Uterus (tissue), 4 donors: ENCODE results near the gene LHX4. TPM values are rescaled to one million over a fixed set of nuclear protein-coding genes. Genes with fewer than 3 reads are reported as not detected.

Source experiments
- DNase-seq, 2 donors: peaks; one replicate each; pipeline ENCODE4 v3.0.0-alpha.2; 2019 to 2020
- H3K27ac ChIP-seq, 2 donors: fragments of 200-600 bp; sonication (generic); 1 replicate in 1 of 2; 2 replicates in 1 of 2; pipeline ENCODE4 v1.5.1; 2016 to 2018
- H3K27me3 ChIP-seq, 2 donors: fragments of 200-600 bp; sonication (generic); one replicate each; pipeline ENCODE4 v1.5.1; 2018 to 2019; ENCODE audit warnings: control low read depth in 1 of 2
- H3K36me3 ChIP-seq, 2 donors: fragments of 200-600 bp; sonication (generic); one replicate each; pipeline ENCODE4 v1.5.1; 2019; ENCODE audit warnings: control low read depth in 1 of 2
- H3K4me1 ChIP-seq, 2 donors: fragments of 200-600 bp; sonication (generic); one replicate each; pipeline ENCODE4 v1.5.1; 2018 to 2019; ENCODE audit warnings: control low read depth in 1 of 2
- H3K4me3 ChIP-seq, 2 donors: fragments of 200-600 bp; sonication (generic); 1 replicate in 1 of 2; 2 replicates in 1 of 2; pipeline ENCODE4 v1.5.1; 2018 to 2019; ENCODE audit warnings: mild to moderate bottlenecking in 1 of 2
- H3K9me3 ChIP-seq, 2 donors: fragments of 200-600 bp; sonication (generic); one replicate each; pipeline ENCODE4 v1.5.1; 2019; ENCODE audit warnings: control low read depth in 1 of 2
- POLR2A ChIP-seq, 2 donors: fragments of 450-650 bp; IDR thresholded peaks; one replicate each; pipeline ENCODE4 v1.6.1; 2016; ENCODE audit warnings: antibody characterized with exemption in 2 of 2, mild to moderate bottlenecking in 1 of 2, moderate library complexity in 1 of 2
- intact Hi-C: fragments of 100-400 bp; cut with DNase I; formaldehyde crosslinking; loops from one replicate; pipeline ENCODE4 v1.15.1; 2023; ENCODE audit warnings: low total_unique reads
- total RNA-seq, 4 donors: library from RNA; depleted of rRNA in 3 of 4; stranded (reverse); fragments of >200 nt in 3 of 4; gene quantifications; one replicate each; pipeline versions ENCODE4 v1.1.0 to v1.2.4, GENCODE V29; 2014 to 2023
- TF ChIP-seq, protein P1 (sequence below), 4 experiments: fragments of 200-600 bp in 2 of 4; fragments of 450-650 bp in 2 of 4; sonication (generic) in 2 of 4; IDR thresholded peaks; one replicate each; pipeline ENCODE4 v1.5.1; 2016 to 2019; ENCODE audit warnings: antibody characterized with exemption in 4 of 4, mild to moderate bottlenecking in 2 of 4, moderate library complexity in 1 of 4
- donor health status: DM: yes; HTN: yes; CAD: no.

The LHX4 gene
- total RNA-seq, 4 donors from 2014 or later = not detected

DNA sequence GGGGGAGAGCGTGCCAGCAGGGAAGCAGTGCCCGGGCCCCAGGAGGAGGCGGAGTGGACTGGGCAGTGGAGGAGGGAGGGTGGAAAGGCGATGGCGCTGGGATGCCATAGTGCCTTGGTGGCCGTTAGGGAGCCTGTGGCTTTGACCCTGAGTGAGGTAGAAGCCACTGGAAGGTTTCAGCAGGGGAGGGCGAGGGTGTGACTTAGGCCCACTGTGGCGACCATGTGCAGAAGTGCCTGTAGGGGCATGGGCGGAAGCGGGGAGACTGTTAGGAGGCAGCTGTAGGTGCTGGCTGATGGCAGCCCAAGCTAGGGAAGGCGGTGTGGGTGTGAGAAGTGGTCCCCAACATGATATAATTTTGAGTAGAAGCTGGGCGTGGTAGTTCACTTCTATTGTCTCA is 28.2 kb downstream of the LHX4 start:
- no peaks in the 10 kb centered on the region for H3K4me1 ChIP-seq
- DNase-seq = no peak
- no peaks in the 10 kb centered on the region for H3K36me3 ChIP-seq
- intact Hi-C loops = no loop called here
- no peaks in the 10 kb centered on the region for H3K9me3 ChIP-seq
- no peak overlapping the region for H3K27ac ChIP-seq
- TF ChIP-seq, protein P1, sequence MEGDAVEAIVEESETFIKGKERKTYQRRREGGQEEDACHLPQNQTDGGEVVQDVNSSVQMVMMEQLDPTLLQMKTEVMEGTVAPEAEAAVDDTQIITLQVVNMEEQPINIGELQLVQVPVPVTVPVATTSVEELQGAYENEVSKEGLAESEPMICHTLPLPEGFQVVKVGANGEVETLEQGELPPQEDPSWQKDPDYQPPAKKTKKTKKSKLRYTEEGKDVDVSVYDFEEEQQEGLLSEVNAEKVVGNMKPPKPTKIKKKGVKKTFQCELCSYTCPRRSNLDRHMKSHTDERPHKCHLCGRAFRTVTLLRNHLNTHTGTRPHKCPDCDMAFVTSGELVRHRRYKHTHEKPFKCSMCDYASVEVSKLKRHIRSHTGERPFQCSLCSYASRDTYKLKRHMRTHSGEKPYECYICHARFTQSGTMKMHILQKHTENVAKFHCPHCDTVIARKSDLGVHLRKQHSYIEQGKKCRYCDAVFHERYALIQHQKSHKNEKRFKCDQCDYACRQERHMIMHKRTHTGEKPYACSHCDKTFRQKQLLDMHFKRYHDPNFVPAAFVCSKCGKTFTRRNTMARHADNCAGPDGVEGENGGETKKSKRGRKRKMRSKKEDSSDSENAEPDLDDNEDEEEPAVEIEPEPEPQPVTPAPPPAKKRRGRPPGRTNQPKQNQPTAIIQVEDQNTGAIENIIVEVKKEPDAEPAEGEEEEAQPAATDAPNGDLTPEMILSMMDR (IDR thresholded peaks at IDR 0.05) = no peak
- TF ChIP-seq POLR2A (IDR thresholded peaks at IDR 0.05) = no peak
- no peak overlapping the region for H3K4me3 ChIP-seq
- H3K27me3 ChIP-seq = peaks cover 0 to 7% of the 10 kb centered on the region in 2 donors

GRCh38 chr1:180258935-180259334 is 28.9 kb downstream of the LHX4 start:
- Histone ChIP-seq H3K36me3 (no peaks in the 10 kb centered on the region), H3K27ac (no peak overlapping the region), H3K9me3 (no peaks in the 10 kb centered on the region), H3K4me3 (no peak overlapping the region), H3K4me1 (no peaks in the 10 kb centered on the region), H3K27me3 (peaks cover 0 to 7% of the 10 kb centered on the region in 2 donors)
- no peak for TF ChIP-seq POLR2A (IDR thresholded peaks at IDR 0.05)
- TF ChIP-seq, protein P1 (IDR thresholded peaks at IDR 0.05) = no peak
- intact Hi-C loops = no loop called here
- DNase-seq = no peak

DNA sequence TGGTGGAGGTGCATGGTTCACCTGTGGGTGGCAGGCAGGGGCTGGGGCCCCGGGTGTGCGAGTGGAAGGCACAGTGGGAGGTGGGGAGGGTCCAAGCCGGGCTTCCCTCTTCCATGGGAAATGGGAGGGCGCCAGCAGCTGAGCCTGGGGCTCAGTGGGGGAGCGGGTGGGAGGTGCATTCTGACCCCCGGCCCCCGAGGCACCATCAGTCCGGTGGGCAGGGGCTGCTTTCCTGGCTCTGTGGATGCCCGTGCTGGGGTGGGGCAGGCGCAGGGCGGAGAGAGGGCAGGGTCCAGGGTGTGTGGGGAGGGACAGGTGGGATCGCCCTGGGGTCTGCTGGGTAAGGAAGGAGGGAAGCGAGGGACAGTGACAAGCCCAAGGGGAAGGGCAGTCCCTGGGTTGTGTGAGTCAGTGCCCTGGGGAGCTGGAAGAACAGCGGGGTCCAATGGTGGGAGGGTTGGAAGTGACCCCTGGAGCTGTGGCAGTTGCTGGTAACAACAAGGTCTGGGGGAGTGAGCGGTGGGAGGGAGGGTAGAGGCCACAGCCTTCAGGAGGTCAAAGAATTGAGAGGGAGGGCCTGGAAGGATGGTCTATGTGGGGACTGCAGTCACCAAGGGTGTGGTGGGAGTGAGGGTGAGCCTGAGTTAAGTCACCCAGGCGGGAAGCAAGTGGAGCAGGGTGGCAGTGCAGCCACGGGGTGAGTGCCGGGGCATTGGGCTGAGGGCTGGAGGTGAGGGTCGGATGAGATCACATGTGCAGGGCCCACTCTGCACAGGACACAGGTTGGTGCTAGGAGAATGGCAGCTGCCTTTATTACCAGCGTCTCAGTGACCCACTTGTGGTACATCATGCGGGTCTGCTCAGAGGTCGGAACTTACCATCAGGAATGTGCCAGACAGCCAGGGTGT is 29.6 kb downstream of the LHX4 start:
- Histone ChIP-seq H3K27ac (no peak overlapping the region), H3K4me1 (no peaks in the 10 kb centered on the region), H3K4me3 (no peak overlapping the region), H3K9me3 (no peaks in the 10 kb centered on the region), H3K36me3 (no peaks in the 10 kb centered on the region), H3K27me3 (peaks cover 0 to 7% of the 10 kb centered on the region in 2 donors)
- intact Hi-C loops = no loop called here
- TF ChIP-seq, protein P1 (IDR thresholded peaks at IDR 0.05) = no peak
- TF ChIP-seq POLR2A (IDR thresholded peaks at IDR 0.05) = no peak
- no peak for DNase-seq

- no peak overlapping the region for H3K4me3 ChIP-seq
- no peak overlapping the region for H3K27ac ChIP-seq
- DNase-seq = no peak
- TF ChIP-seq, protein P1 (IDR thresholded peaks at IDR 0.05) = no peak
- no peak for TF ChIP-seq POLR2A (IDR thresholded peaks at IDR 0.05)
- no peaks in the 10 kb centered on the region for H3K36me3 ChIP-seq
- intact Hi-C loops = no loop called here
- H3K27me3 ChIP-seq = peaks cover 0 to 7% of the 10 kb centered on the region in 2 donors
- no peaks in the 10 kb centered on the region for H3K9me3 ChIP-seq
- H3K4me1 ChIP-seq = no peaks in the 10 kb centered on the region
Measured at GRCh38 chr1:180260541-180260940, 30.5 kb downstream of the LHX4 start.

DNA sequence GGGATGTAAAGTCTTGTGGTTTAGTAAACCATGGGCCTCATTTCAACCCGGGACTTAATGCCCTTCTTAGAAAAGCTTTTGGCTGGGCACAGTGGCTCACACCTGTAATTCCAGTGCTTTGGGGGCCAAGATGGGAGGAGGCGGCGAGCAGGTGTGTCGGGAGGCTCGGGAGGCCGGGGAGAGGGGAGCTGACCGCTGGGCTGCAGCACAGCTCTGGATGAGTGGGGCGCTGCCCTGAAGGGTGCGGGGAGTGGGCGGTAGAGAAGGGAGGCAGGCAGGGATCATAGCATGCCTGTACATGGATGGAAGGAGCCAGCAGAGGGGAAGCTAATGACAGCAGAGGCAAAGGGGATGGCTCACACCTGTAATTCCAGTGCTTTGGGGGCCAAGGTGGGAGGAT is 31.0 kb downstream of the LHX4 start:
- H3K27me3 ChIP-seq = peaks cover 0 to 7% of the 10 kb centered on the region in 2 donors
- no peak for DNase-seq
- H3K9me3 ChIP-seq = no peaks in the 10 kb centered on the region
- no peaks in the 10 kb centered on the region for H3K4me1 ChIP-seq
- no peak overlapping the region for H3K27ac ChIP-seq
- no peaks in the 10 kb centered on the region for H3K36me3 ChIP-seq
- H3K4me3 ChIP-seq = no peak overlapping the region
- intact Hi-C loops = no loop called here
- no peak for TF ChIP-seq POLR2A (IDR thresholded peaks at IDR 0.05)
- TF ChIP-seq, protein P1 (IDR thresholded peaks at IDR 0.05) = no peak
